Measurements from ENCODE around the gene SLBP.

SLBP gene

GRCh38 chr4:1653776-1654175 is 58.3 kb downstream of the SLBP start:
- Histone ChIP-seq H3K27ac (ENCODE audit: low read depth, low read length) (no peak overlapping the region), H3K79me2 (ENCODE audit: insufficient read depth, low read length) (no peaks in the 10 kb centered on the region), H3F3A (ENCODE audit: insufficient read depth) (no peaks in the 10 kb centered on the region), H2AFZ (ENCODE audit: low read depth, low read length, severe bottlenecking) (no peak overlapping the region), H3K9ac (ENCODE audit: low read length) (no peak overlapping the region), H3K9me3 (ENCODE audit: insufficient read depth, low read length) (no peaks in the 10 kb centered on the region), H3K36me3 (ENCODE audit: low read length) (no peaks in the 10 kb centered on the region), H3K4me2 (ENCODE audit: low read depth, low read length, poor library complexity, severe bottlenecking) (no peak overlapping the region), H3K27me3 (ENCODE audit: low read length) (no peaks in the 10 kb centered on the region), H4K20me1 (ENCODE audit: low read depth, low read length) (no peaks in the 10 kb centered on the region), H3K9me2 (replicated peaks; ENCODE audit: insufficient read depth, low read length) (no peaks in the 10 kb centered on the region), H3K4me3 (ENCODE audit: insufficient read depth, low read length, poor library complexity, severe bottlenecking) (no peak overlapping the region)
- TF ChIP-seq EZH2phosphoT487 (conservative IDR thresholded peaks at IDR 0.05; ENCODE audit: low read length), result no peak
- TF ChIP-seq, protein P1, sequence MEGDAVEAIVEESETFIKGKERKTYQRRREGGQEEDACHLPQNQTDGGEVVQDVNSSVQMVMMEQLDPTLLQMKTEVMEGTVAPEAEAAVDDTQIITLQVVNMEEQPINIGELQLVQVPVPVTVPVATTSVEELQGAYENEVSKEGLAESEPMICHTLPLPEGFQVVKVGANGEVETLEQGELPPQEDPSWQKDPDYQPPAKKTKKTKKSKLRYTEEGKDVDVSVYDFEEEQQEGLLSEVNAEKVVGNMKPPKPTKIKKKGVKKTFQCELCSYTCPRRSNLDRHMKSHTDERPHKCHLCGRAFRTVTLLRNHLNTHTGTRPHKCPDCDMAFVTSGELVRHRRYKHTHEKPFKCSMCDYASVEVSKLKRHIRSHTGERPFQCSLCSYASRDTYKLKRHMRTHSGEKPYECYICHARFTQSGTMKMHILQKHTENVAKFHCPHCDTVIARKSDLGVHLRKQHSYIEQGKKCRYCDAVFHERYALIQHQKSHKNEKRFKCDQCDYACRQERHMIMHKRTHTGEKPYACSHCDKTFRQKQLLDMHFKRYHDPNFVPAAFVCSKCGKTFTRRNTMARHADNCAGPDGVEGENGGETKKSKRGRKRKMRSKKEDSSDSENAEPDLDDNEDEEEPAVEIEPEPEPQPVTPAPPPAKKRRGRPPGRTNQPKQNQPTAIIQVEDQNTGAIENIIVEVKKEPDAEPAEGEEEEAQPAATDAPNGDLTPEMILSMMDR (IDR thresholded peaks at IDR 0.05; ENCODE audit: insufficient read depth, low read length, poor library complexity, severe bottlenecking), result no peak

DNA sequence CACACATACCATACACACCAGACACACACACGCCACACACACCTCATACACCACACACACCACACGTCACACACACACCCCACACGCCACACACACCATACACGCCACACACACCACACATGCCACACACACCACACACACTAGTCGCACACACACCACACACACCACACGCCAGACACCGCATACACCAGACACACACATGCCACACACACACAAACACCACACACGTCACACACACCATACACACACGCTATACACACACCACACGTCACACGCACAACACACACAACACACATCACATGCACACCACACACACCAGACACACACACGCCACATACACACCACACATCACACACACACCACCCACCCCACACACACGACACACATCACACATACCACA is 60.0 kb downstream of the SLBP start:
- Histone ChIP-seq H2AFZ (ENCODE audit: low read depth, low read length, severe bottlenecking) (no peak overlapping the region), H3K27ac (ENCODE audit: low read depth, low read length) (no peak overlapping the region), H3K4me3 (ENCODE audit: insufficient read depth, low read length, poor library complexity, severe bottlenecking) (no peak overlapping the region), H4K20me1 (ENCODE audit: low read depth, low read length) (no peaks in the 10 kb centered on the region), H3K36me3 (ENCODE audit: low read length) (no peaks in the 10 kb centered on the region), H3K4me2 (ENCODE audit: low read depth, low read length, poor library complexity, severe bottlenecking) (no peak overlapping the region), H3F3A (ENCODE audit: insufficient read depth) (no peaks in the 10 kb centered on the region), H3K9ac (ENCODE audit: low read length) (no peak overlapping the region), H3K9me2 (replicated peaks; ENCODE audit: insufficient read depth, low read length) (no peaks in the 10 kb centered on the region), H3K27me3 (ENCODE audit: low read length) (no peaks in the 10 kb centered on the region), H3K9me3 (ENCODE audit: insufficient read depth, low read length) (no peaks in the 10 kb centered on the region), H3K79me2 (ENCODE audit: insufficient read depth, low read length) (no peaks in the 10 kb centered on the region)
- TF ChIP-seq EZH2phosphoT487 (conservative IDR thresholded peaks at IDR 0.05; ENCODE audit: low read length), result no peak
- TF ChIP-seq, protein P1 (IDR thresholded peaks at IDR 0.05; ENCODE audit: insufficient read depth, low read length, poor library complexity, severe bottlenecking), result no peak

- Histone ChIP-seq H3K36me3 (ENCODE audit: low read length) (no peaks in the 10 kb centered on the region), H3K9me3 (ENCODE audit: insufficient read depth, low read length) (no peaks in the 10 kb centered on the region), H3K9me2 (replicated peaks; ENCODE audit: insufficient read depth, low read length) (no peaks in the 10 kb centered on the region)
Observed at GRCh38 chr4:1651609-1652008, 60.5 kb downstream of the SLBP start.

More at GRCh38 chr4:1651609-1652008, 60.5 kb downstream of the SLBP start:
- Histone ChIP-seq H3K9ac (ENCODE audit: low read length) (no peak overlapping the region), H3K27me3 (ENCODE audit: low read length) (no peaks in the 10 kb centered on the region), H4K20me1 (ENCODE audit: low read depth, low read length) (no peaks in the 10 kb centered on the region), H3K79me2 (ENCODE audit: insufficient read depth, low read length) (no peaks in the 10 kb centered on the region), H3K4me2 (ENCODE audit: low read depth, low read length, poor library complexity, severe bottlenecking) (no peak overlapping the region), H3K27ac (ENCODE audit: low read depth, low read length) (no peak overlapping the region), H2AFZ (ENCODE audit: low read depth, low read length, severe bottlenecking) (no peak overlapping the region), H3F3A (ENCODE audit: insufficient read depth) (no peaks in the 10 kb centered on the region), H3K4me3 (ENCODE audit: insufficient read depth, low read length, poor library complexity, severe bottlenecking) (no peak overlapping the region)
- TF ChIP-seq, protein P1 (IDR thresholded peaks at IDR 0.05; ENCODE audit: insufficient read depth, low read length, poor library complexity, severe bottlenecking), result no peak
- no peak for TF ChIP-seq EZH2phosphoT487 (conservative IDR thresholded peaks at IDR 0.05; ENCODE audit: low read length)
